A172 (cell line): ENCODE measurements around the gene EPB41L4B. TPM values are rescaled to one million over a fixed set of nuclear protein-coding genes. Genes with fewer than 3 reads are reported as not detected.
A peak's percentile ranks its signal among the peaks of the same experiment; 100 is the strongest.

Experiments used
- DNase-seq: peaks from one replicate; pipeline ENCODE4 v3.0.0-alpha.2; 2015; ENCODE audit warnings: low spot score
- total RNA-seq: library from RNA; depleted of rRNA; stranded (reverse); fragments of >200 nt; shearing (Covaris generic); gene quantifications from 2 replicates; pipeline ENCODE4 v1.2.3, GENCODE V29; 2014

Gene EPB41L4B
- total RNA-seq, 1 experiment from 2014 or later: 1.7 TPM

DNA sequence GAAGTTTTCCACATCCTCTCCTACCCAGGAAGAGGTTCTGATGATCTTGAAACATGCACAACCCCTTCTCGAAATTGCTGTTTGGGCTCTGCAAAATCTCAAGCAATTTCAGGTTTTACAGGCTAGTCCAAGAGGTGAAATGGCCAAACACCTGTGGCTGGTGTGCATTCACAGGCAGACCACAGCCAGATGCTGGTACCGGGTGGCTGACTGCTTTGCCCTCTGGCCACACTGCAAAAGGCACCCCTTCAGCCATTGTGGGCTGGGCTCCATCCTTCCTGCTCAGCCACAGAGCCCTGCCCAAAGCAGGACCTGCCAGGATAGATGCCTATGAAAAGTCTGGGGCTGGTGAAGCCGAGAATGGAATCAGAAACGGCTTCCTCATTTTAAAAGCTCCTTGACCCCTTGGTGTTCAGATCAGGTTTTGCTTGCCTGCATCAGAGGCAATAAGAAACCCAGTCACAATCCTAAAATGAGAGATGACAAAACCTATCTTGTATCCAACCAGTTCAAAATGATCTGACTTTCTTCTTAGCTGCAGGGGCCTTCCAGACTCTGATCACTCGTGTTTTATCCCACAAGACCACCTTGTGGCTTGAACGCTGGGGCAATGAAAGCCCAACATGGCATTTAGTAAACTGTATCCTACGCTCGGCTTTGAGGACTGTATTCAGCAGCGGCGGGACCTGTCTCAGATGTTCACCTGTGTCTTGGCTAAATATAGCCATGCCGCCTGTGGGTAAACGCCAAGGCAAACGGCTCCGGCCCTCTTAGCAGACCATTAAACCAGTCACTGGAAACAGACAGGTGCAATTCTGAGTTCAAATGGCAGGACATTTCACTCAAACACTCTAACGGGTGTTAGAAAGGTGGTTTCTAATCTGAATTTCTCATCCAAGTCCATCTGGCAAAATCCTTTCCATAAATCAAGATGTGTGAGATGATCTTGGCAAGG is 49.6 kb downstream of the EPB41L4B start:
- no peak for DNase-seq

- DNase-seq: no peak
Measured at GRCh38 chr9:109270441-109270840, 50.4 kb downstream of the EPB41L4B start.

GRCh38 chr9:109269839-109270238 is 51.0 kb downstream of the EPB41L4B start:
- no peak for DNase-seq

GRCh38 chr9:109269081-109269480 is 51.8 kb downstream of the EPB41L4B start:
- no peak for DNase-seq

- DNase-seq: no peak
Measured at GRCh38 chr9:109267555-109267954, 53.3 kb downstream of the EPB41L4B start.

- no peak for DNase-seq
Measured at GRCh38 chr9:109264877-109265587, 55.8 kb downstream of the EPB41L4B start.

GRCh38 chr9:109263358-109263757 is 57.5 kb downstream of the EPB41L4B start:
- no peak for DNase-seq

DNA sequence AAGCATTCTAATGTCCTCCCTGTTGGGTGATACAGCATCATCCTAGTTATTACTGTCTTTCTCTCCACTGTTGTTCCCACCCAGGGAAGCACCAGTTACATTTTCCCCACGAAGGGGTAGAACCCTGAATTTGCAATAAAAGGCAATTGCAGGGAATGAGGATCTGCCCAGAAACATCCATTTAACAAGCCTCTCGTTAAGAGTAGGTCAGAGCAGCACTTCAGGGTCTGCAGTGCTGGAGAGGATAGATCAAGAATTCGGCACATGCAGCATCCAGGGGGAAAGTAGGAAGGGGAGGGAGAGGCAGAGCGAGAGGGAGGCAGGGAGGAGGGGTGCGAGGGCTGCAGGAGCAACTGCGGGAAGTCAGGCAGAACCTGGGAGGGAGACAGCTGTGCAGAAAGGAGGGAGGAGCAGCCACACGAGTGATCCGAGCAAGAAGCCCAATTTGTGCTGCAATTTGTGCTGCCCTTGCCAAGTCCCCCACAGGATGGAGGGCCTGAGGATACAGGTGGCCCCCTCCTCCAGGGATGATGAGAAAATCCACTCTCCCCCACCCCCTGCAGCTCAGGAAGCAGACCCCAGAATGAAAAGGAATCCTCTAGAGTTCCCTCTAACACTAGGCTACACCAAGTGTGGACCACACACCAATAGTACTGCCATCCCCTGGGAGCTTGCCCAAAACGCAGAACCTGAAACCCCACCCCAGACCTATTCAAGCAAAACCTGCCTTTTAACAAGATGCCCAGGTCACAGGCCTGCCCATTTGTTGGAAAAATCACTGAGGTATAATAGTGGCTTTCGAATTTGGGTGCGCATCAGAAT is 62.2 kb downstream of the EPB41L4B start:
- no peak for DNase-seq

GRCh38 chr9:109256336-109256735 is 64.5 kb downstream of the EPB41L4B start:
- DNase-seq: peak; percentile 72

DNA sequence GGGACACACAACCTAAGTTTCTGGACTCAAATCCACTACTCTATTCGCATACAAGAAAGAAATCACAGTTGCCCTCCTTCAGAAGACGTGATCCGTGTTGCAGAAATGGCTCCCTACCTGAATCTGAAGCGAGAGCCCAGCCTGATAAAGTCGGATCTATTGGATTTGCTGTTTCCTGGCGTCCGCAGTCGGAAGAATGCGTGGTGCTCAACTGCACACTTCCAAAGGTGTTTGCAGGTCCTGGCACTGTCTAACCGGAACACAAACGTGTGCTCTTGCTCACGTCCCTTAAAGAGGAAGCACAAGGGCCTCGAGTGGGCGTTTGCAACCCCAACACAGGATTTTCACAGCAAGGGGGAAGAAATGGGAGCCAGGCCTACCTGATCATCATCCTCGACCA is 65.5 kb downstream of the EPB41L4B start:
- DNase-seq: no peak

DNA sequence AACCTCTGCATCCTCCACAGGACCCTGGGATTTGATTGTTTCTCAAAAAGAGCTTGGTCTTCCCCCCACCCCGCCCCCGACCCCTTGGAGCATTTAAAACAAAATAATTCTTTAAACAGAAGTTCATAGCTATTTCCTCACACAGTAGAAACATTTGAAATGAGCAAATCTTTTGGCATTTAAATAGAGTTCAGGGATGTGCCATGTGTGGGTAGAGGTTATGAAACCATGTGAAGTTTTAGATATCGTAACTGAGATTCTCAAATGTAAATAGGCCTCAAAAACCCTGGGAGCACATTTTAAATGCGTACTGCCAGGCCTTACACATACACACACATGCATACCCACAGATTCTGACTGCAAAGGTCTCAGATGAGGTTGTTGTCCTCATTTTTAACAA is 66.5 kb downstream of the EPB41L4B start:
- no peak for DNase-seq

GRCh38 chr9:109253637-109254284 is 67.1 kb downstream of the EPB41L4B start:
- DNase-seq: peak; percentile 86

DNA sequence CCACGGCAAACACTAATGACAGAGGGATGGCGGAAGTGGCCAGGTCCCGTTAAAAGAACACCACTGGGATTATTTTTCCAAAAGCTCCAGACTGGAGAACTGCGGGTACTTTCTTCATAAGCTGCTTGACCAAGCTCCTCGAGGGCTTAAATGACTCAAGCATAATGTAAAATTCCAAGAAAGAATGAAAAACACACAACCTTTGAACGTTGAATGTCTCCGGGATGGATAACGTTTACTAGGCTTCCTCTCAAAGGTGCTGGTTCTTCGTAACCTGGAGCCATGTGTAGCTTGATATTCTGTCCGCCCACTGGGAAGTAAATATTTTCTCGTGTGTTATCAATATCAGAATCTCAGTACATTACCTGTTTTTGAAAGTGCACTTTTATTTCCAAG is 67.6 kb downstream of the EPB41L4B start:
- no peak for DNase-seq

DNA sequence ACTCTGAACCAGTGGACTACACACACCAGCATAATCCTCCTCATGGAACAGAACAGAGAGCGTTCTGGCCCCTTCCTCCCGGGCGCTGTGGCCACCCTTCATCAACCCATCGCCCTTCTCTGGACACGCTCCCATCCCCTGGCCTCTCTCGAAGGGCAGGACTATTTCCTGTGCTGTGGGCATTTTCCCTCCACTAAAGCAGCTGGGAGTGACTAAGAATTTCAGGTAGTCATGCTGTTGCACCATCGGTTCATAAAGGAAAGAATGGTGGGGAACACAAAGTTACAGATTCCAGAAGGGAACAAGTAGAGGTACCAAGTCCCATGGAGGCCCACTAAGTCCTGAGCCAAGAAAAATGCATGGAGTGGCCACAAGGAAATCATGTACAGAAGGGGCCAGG is 68.6 kb downstream of the EPB41L4B start:
- DNase-seq: no peak

- no peak for DNase-seq
Measured at GRCh38 chr9:109251776-109252106, 69.1 kb downstream of the EPB41L4B start.

DNA sequence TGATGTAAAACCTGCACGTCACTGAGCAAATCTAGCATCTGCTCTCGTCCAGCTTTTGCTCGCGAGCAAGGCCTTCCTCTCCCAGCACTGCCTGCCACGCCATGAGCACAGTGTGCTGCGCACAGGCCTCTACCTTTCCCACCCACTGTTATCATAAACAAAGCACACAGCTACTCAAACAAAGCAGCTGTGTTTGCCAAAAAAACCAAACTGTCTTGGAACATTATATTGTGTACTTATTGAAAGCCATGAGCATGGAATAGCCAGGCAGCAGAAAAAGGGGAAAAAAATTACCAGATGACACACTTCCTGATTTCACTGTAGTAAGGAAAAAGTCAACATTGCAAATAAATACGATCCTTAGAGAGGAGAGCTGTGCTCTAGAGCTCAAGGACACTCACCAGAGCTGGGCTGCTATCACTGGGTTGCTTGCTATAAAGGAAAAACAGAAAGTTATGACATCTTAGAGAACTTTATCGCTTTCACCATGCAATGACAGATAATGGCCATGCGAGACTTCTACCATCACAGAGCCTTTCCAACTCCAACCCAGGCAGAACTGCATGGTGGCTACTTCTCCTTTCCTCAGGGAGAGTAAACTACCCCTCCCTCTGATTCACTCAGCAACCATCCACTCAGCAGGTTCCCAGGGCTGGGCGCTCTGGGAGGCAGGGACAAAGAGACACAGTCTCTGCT is 69.6 kb downstream of the EPB41L4B start:
- DNase-seq: peak; percentile 51

DNA sequence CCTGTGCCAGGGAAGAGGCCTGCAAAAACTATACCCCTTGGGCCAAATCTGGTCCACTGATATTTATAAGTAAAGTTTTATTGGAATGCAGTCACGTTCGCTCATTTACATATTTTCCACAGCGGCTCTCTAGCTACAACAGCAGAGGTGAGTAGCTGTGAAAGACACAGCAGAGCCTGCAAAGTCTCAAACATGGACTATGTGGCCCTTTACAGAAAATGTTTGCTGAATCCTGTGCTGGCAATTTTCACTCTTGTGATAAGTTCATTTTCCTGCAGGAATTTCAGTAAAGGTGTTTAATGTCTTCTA is 70.1 kb downstream of the EPB41L4B start:
- DNase-seq: no peak

- DNase-seq: no peak
Measured at GRCh38 chr9:109250311-109250741, 70.5 kb downstream of the EPB41L4B start.

GRCh38 chr9:109249615-109250014 is 71.2 kb downstream of the EPB41L4B start:
- no peak for DNase-seq

DNA sequence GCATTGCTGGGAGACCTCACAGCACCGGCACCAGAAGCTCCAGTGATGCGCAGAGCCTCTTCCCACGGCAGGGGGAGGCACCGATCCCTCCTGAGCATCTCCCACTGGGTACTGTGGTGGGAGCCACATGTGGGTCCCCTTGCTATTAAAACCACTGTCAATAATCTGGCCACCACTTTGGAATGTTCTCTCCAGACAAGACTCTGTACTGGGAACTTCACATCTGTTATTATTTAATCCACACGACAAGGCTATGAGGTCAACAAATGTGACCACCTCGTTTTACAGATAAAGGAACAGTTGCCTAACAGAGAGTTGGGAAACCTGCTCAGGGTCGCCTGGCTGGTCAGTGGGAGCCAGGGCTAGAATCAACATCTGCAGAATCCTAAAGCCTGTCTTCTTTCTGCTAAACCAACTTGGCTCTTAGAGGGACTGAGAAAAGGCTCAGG is 72.7 kb downstream of the EPB41L4B start:
- no peak for DNase-seq

DNA sequence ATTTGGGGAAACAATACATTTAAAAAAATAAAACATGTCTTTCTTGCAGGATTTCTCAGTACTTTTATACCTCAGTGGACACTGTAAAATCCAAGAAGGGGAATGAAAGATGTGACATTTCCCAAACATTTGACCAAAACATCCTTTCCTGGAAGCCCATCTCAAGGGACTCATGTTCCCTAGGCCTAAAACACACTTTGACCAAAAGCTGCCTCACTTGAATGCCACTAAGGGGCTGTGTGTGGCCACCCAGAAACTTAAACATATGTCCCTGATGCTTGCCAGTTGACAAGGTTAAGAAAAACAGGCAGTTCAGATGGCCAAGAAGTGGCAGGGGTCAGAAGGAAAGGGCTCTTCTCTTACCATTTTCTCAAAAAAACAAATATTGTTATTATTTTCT is 73.6 kb downstream of the EPB41L4B start:
- DNase-seq: no peak
